GM23248 (cell line): ENCODE results near the gene LCLAT1.

Experiments used
- EZH2 ChIP-seq: fragments of 200-600 bp; sonication (generic); IDR thresholded peaks from 2 replicates; pipeline ENCODE4 v1.6.1; 2018; ENCODE audit warnings: antibody characterized with exemption, mild to moderate bottlenecking; ENCODE audit not compliant: insufficient read depth, poor library complexity, severe bottlenecking
- EZH2phosphoT487 ChIP-seq: fragments of 200-600 bp; sonication (generic); IDR thresholded peaks from 2 replicates; pipeline ENCODE4 v1.6.1; 2018; ENCODE audit warnings: antibody characterized with exemption, moderate library complexity, mild to moderate bottlenecking, low read depth; ENCODE audit not compliant: insufficient read depth

DNA sequence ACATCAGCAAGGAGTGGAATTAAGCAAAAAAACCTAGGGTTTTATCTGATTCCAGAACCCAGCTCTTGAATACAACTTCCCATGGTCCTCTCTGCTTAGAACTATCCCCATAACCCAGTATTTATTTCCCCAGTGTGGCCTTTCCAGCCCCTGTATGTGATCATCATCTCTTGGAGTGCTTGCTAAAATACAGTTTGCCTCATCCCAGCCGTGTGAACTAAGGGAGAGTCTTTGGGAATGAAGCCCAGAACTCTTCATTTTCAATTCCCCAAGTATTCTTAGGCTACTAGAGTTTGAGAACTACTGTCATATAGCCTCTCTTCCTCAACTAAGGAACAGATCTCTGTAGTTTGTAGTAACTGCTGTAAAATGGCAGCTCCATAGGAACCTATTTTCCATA lies 173.1 kb downstream of the LCLAT1 start:
- TF ChIP-seq EZH2 (no peak), EZH2phosphoT487 (no peak)
